CD4-positive, alpha-beta T cell treated with Interleukin-1 beta for 1 hour (primary cell): ENCODE results near the gene PPIG.
"Not testable (repeated sequence)": the region's sequence is repeated elsewhere in the genome, so short reads cannot be mapped to it uniquely, and the experiment has no call there.

Experiments
- DNase-seq, 2 donors: peaks; one replicate each; pipeline ENCODE4 v3.0.0-alpha.2; 2020 to 2022

PPIG gene

GRCh38 chr2:169596546-169596945 is 12.4 kb downstream of the PPIG start:
- DNase-seq = not testable (repeated sequence)

- DNase-seq = no peak
Observed at GRCh38 chr2:169598982-169599381, 14.8 kb downstream of the PPIG start.

- DNase-seq = no peak
Observed at GRCh38 chr2:169599568-169599967, 15.4 kb downstream of the PPIG start.

GRCh38 chr2:169609264-169609663 is 25.1 kb downstream of the PPIG start:
- no peak for DNase-seq

GRCh38 chr2:169613876-169614275 is 29.7 kb downstream of the PPIG start:
- DNase-seq = no peak

DNA sequence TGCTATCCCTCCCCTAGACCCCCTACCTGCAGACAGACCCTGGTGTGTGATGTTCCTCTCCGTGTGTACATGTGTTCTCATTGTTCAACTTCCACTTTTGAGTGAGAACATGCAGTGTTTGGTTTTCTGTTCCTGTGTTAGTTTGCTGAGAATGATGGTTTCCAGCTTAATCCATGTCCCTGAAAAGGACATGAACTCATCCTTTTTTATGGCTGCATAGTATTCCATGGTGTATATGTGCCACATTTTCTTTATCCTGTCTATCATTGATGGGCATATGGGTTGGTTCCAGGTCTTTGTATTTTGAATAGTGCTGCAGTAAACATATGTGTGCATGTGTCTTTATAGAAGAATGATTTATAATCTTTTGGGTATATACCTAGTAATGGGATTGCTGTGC is 31.8 kb downstream of the PPIG start:
- DNase-seq = not testable (repeated sequence)

DNA sequence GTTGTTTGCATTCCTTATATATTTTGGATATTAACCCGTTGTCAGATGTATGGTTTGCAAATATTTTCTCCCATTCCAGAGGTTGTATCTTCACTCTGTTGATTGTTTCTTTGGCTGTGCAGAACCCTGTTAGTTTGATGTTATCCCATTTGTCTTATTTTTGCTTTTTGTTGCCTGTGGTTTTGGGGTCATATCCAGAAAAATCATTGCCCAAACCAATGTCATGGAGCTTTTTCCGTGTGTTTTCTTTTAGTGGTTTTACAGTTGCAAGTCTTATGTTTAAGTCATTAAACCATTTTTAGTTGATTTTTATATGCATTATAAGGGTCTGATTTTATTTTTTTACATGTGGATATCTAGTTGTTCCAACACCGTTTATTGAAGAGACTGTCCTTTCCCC is 35.8 kb downstream of the PPIG start:
- DNase-seq = no peak

DNA sequence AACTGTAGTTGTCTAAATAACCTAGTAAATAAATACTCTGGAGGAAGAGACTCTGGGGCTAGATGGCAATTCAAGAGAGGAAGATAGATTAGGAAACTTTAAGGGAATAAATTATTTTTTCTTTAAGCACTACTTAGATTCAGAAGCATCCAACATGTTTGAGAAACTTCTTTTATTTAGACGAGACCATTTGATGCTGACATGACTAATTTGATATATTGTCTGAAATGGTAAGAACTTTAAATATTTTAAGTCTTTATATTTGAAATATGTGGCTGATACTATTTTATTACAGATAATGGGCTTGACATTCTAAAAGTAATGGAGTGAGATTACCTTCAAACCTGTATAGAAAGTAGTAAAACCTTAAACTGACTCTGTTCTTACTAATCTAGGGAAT is 36.4 kb downstream of the PPIG start:
- DNase-seq = no peak

GRCh38 chr2:169623235-169623634 is 39.1 kb downstream of the PPIG start:
- DNase-seq = no peak

DNA sequence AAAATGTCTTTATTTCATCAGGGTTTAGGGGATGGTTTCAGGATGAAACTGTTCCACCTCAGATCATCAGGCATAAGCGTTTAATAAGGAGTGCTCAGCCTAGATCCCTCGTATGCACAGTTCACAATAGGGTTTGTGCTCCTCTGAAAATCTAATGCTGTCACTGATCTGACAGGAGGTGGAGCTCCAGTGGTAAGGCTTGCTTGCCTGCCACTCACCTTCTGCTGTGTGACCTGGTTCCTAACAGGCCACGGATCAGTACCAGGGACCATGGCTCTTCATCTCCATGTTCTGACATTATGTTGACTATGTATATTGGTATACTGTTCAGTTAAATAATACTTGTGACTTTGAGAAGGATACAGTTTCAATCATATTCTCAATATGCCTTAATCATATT is 41.6 kb downstream of the PPIG start:
- no peak for DNase-seq

GRCh38 chr2:169636440-169637097 is 52.4 kb downstream of the PPIG start:
- DNase-seq = no peak

GRCh38 chr2:169637620-169638019 is 53.5 kb downstream of the PPIG start:
- no peak for DNase-seq

GRCh38 chr2:169640104-169640503 is 56.0 kb downstream of the PPIG start:
- DNase-seq = no peak

- DNase-seq = no peak
Observed at GRCh38 chr2:169641464-169641863, 57.3 kb downstream of the PPIG start.

DNA sequence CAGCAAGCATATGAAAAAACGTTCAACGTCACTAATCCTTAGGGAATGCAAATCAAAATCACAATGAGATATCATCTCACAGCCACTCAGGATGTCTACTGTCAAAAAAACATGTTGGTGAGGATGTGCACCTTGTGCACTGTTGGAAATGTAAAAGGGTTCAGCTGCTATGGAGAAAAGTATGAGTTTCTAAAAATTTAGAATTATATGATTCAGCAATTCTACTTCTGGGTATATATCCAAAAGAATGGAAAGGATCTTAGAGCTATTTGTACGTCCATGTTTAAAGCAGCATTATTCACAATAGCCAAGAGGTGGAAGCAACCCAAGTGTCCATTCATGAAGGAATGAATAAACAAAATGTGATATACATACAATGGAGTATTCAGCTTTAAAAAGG is 60.0 kb downstream of the PPIG start:
- DNase-seq = no peak

- no peak for DNase-seq
Observed at GRCh38 chr2:169647496-169647895, 63.3 kb downstream of the PPIG start.

DNA sequence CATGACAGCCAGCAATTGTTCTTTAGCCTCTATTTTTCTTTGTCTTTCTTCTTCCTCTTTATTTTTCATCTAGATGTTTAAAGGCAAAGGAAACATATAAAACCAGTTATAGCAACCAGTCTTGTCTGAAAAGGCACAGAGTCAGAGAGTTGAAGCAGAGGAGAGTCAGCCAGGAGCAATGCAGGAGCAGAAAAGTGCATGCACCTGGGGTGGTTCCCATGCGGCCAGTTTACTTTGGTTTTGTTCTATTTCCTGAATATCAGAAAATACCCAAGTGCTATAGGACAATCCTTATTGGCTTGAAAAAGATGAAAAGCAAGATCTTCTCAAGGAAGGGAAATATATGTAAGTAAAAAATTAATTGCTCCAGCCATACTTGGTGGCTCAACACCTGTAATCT is 65.1 kb downstream of the PPIG start:
- no peak for DNase-seq

DNA sequence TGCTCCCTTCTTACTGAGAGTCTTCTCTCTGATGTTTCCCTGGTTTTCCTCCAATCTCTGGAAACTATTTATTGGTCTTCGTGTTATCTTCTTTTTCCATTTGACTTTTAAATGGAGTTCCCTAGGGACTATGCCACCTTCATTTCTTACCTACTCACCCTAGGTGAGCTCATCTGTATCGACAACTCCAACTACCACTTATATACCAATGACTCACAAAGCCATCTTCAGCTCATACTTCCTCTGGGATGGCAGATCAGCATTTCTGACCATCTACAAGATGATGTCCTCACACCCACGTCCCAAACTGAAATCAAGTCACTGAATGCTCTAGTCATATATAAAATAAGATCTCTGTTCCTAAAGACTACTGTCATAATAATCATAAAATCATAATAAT is 69.5 kb downstream of the PPIG start:
- DNase-seq = no peak

DNA sequence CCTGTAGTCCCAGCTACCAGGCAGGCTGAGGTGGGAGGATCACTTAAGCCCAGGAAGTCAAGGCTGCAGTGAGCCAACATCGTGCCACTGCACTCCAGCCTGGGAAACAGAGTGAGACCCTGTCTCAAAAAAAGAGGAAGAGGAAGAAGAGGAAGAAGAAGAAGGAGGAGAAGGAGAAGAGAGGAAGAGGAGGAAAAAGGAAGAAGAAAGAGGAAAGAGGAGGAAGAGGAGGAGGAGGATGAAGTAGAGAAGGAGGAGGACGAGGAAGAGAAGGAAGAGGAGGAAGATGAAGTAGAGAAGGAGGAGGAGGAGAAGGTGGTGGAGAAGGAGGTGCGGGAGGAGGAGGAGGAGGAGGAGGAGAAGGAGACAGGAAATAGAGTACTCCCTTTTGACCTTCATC is 72.0 kb downstream of the PPIG start:
- DNase-seq = no peak

DNA sequence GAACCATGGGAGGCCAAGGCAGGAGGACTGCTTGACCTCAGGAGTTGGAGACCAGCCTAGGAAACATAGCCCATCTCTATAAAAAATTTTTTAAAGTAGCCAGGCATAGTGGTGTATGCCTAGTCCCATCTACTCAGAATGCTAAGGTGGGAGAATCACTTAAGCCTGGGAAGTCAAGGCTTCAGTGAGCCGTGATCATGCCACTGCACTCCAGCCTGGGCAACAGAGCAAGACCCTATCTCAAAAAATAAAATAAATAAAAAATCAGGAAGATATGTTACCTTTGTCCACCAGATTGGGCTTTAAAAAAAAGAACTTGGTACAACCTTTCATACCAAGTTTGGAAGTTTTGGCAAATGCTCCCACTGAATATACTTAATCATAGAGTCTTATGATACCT is 74.7 kb downstream of the PPIG start:
- no peak for DNase-seq

DNA sequence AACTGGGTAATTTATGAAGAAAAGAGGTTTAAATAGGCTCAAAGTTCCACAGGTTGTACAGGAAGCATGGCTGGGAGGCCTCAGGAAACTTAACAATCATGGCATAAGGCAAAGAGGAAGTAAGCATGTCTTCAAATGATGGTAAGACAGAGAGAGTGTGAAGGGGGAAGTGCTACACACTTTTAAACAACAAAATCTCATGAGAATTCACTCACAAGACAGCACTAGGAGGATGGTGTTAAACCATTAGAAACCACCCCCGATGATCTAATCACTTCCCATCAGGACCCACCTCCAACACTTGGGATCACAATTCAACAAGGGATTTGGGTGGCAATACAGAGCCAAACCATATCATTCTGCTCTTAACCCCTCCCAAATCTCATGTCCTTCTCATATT is 75.2 kb downstream of the PPIG start:
- no peak for DNase-seq

- DNase-seq = no peak
Observed at GRCh38 chr2:169661265-169661664, 77.1 kb downstream of the PPIG start.

- DNase-seq = no peak
Observed at GRCh38 chr2:169662744-169663143, 78.6 kb downstream of the PPIG start.

DNA sequence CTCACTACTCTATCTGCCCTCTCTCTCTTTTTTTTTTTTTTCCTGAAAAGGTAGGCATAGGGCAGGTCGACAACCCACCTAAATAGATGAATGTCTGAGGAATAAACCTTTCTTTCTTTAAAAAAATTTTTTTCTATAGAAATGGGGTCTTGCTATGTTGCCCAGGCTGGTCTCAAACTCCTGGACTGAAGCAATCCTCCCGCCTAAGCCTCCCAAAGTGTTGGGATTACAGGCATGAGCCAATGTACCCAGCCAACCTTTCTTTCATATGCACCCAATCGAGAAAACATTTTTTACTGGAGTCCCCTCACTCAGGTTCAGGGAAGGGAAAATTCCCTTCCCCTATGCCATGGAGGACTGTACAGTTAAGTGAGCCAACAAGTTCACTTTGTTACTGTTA is 79.1 kb downstream of the PPIG start:
- DNase-seq = no peak

DNA sequence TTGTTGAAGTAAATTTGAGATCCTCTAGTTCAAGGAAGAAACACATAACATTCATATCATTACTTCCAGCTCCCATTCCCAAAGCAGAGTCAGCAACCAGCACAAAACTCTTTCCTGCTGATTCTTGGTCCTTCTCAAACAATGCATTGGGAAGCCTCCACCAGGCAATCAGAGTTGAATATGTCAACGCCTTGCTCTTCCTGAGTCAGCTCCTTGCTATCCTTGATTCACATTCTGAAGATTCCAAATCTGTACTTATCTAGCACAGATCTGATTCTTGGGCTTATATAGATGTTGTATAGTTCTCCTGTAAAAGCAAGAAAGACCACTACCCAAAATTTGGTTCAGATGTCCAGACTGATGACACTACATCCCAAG is 80.4 kb downstream of the PPIG start:
- no peak for DNase-seq
